ENCODE measurements around the gene CACNA2D4. TPM values are rescaled to one million over a fixed set of nuclear protein-coding genes. Genes with fewer than 3 reads are reported as not detected.

Gene CACNA2D4
- total RNA-seq, 4 donors from 2014 or later, result 3.3 to 29.1 (median 11.5) TPM

DNA sequence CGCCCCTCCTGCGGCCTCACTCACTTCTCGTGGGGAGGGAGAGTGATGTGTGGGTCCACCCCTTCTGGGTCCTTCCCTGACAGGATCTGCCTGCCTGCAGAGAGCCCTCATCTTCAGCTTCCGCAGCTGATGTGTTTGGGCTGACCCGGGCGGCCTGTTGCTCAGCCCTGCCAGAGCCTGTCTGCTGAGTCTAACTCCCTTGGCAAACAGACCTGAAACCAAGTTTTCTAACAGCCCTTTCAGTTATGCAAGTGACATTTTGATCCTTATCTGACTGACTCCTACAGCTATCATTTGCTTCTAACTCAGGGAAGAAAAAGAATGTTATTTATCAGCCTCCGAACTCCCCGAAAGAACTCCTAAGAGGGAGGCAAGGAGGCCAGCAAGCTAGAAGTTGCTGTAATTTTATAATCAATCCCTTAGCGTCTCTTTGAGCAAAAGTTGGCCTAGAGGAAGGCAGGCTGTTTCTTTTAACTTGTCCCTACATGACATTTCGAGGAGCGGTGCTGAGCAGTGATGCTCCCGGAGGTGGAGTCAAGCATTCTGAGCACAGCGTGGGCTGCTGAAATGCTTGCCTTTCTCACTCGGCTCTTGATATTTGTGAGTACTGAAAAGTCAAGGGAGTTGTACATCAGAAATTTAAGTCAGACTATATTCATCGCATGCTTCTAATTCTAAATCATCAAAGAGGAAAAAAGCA, 31.5 kb upstream of the CACNA2D4 start:
- TF ChIP-seq, protein P1, sequence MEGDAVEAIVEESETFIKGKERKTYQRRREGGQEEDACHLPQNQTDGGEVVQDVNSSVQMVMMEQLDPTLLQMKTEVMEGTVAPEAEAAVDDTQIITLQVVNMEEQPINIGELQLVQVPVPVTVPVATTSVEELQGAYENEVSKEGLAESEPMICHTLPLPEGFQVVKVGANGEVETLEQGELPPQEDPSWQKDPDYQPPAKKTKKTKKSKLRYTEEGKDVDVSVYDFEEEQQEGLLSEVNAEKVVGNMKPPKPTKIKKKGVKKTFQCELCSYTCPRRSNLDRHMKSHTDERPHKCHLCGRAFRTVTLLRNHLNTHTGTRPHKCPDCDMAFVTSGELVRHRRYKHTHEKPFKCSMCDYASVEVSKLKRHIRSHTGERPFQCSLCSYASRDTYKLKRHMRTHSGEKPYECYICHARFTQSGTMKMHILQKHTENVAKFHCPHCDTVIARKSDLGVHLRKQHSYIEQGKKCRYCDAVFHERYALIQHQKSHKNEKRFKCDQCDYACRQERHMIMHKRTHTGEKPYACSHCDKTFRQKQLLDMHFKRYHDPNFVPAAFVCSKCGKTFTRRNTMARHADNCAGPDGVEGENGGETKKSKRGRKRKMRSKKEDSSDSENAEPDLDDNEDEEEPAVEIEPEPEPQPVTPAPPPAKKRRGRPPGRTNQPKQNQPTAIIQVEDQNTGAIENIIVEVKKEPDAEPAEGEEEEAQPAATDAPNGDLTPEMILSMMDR (IDR thresholded peaks at IDR 0.05; ENCODE audit: low read depth), result no peak

DNA sequence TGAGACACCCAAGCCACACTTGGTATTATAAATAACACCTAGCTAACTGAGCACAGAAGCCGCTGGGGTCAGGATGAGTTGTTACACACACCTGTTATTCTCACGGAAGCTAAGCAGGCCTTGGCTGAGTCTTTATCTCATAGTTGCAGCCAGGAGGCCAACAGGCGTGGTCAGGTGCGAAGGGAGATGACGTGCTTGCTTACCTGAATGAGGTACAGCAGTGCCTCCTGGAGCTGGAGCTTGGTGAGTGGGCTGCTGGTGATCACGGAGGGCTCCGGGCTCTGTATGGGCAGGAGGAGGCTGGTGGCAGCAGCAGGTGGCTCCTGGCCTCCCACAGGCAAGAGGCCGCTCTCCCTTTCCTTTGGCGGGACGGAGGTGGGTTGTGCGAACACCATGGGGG, 30.4 kb upstream of the CACNA2D4 start:
- TF ChIP-seq, protein P1 (IDR thresholded peaks at IDR 0.05; ENCODE audit: low read depth), result no peak

DNA sequence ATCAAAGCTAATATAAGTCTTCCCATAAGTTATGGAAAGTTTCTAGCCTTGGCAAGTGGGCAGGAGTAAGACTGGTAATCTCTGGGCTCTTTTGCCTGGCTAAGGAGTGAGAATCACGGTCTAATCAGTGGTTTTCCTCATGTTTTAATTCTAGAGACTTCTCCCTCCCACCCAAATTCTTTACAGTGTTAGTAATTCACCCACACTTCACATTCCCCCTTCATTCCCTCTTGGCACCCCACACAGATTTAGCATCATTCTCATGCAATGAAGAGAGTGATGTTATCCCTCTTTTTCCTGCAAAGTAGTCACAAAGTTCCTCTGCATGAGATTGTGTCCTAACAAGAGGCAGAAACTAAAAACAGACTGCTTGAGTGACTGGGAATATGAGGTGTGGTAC, 28.6 kb upstream of the CACNA2D4 start:
- TF ChIP-seq, protein P1 (IDR thresholded peaks at IDR 0.05; ENCODE audit: low read depth), result no peak

DNA sequence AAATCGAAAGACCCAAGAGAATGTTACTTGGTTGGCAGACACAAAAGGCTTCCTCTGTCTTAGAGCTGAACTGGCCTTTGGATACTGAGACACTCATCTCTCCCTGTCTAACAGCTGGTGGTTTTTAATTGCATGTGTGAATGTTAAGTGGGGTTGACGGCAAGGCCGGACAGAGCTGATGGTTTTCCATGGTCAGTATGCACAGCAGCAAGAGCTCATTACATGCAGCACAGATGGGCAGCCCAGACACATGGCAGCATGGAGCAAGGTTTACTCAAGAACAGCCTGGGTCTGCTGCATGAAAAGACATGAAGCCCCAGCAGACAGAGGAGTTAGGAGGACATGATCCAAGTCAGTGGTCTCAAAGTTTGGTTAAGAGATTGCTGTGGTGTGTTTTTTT, 27.8 kb upstream of the CACNA2D4 start:
- TF ChIP-seq, protein P1 (IDR thresholded peaks at IDR 0.05; ENCODE audit: low read depth), result no peak

DNA sequence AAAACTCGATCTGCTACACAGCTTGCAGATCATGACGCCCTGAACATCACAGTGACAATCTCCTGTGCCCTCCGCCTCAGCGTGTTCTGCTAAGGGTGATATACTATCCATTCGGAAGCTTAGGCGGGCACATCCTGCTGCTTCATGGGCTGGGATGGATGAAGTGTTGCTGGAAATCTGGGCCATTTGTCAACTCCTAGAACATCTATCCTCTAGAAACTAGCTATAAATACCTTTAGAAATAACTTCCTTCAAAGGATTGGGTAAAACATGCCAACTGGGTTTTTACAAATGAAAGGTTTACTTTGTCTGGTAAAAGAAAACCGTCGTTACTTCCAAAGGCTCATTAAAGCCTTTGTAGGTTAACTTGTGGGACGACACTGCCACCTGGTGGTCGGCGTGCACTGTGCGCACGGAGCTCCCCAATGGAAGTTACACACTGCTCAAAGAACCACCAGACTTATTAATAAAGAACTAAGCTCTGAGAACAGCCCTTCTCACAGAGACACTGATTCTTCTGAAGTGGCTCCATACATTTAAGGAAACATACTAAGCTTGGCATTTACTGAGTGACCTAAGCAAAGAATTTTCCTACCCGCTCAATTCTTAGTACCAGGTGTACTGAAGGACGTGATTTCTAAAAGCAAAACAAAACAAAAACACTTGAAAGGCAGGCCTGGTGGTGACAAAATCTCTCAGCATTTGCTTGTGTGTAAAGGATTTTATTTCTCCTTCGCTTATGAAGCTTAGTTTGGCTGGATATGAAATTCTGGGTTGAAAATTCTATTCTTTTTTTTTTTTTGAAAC, 21.6 kb upstream of the CACNA2D4 start:
- TF ChIP-seq, protein P1 (IDR thresholded peaks at IDR 0.05; ENCODE audit: low read depth), result no peak

DNA sequence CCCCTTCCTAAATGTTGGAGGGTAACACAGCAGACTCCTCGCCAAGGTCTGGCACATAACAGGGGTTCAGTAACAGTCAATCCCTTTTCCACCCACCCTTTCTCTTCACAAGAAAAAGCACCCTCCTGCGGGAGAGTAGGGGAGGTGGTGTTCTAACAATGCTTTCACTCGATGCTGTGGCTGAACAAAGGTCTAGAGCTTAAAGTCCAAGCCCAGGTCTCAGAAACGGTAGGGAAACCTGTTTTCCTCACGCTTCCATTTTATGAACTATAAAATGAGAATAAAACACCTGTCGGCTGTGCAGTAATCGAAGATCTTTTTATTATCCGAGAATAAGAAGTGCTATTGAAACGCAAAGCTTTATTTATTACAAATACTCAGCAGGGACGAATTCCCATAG, 20.9 kb upstream of the CACNA2D4 start:
- TF ChIP-seq, protein P1 (IDR thresholded peaks at IDR 0.05; ENCODE audit: low read depth), result no peak

DNA sequence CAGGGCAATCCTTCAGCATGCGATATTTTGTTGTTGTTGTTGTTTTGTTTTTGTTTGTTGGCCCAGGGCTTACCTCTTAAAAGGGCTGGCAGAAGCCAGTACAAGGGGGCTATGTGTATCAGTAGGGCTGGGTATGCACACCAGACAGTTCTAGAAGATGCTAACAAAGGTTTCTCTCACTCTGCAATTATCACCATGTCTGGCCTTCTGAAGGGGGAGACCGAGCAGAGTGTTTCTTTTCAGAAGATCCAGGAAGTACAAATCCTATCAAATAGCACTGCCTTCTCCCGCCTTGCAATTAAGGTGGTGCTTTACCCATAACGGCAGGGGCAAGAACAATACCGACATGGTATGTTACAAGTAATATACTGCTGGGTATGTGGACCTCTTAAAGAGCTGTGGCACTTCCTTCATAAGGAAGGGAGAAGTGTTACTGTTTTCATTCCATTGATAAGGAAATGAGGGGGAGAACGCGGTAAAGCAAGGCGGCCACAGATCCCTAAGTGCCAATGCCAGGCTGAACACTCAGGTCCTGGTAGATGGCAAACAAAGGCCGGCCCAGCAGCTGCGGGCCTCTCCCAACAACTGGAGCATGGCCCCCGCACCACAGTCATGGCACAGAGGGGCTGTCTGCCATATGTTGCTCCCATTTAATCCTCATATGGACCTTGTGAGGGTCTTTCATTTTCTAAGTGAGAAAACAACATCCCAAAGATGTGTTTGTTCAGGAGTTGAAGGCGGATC, 19.2 kb upstream of the CACNA2D4 start:
- TF ChIP-seq, protein P1 (IDR thresholded peaks at IDR 0.05; ENCODE audit: low read depth), result no peak
